HL-60 (cell line): ENCODE results near the gene C3.

Source experiments
- CTCF ChIP-seq: IDR thresholded peaks from one replicate; pipeline ENCODE4 v1.5.1; 2011; ENCODE audit warnings: low read length, control low read depth, inconsistent platforms; ENCODE audit not compliant: insufficient read depth
- POLR2AphosphoS5 ChIP-seq: IDR thresholded peaks from 2 replicates; pipeline ENCODE4 v1.6.1; 2012; ENCODE audit warnings: low read depth
- REST ChIP-seq: IDR thresholded peaks from 2 replicates; pipeline ENCODE4 v1.6.1; 2012; ENCODE audit warnings: low read depth; ENCODE audit not compliant: insufficient replicate concordance
- SPI1 ChIP-seq: IDR thresholded peaks from 2 replicates; pipeline ENCODE4 v1.6.1; 2012; ENCODE audit warnings: low read depth, mild to moderate bottlenecking, borderline replicate concordance

GRCh38 chr19:6699935-6700334 is 20.5 kb downstream of the C3 start:
- TF ChIP-seq CTCF (no peak), REST (no peak), POLR2AphosphoS5 (no peak), SPI1 (no peak)
